HCT116 (cell line): ENCODE measurements around the gene CLDN20. TPM values are rescaled to one million over a fixed set of nuclear protein-coding genes. Genes with fewer than 3 reads are reported as not detected.
A peak's percentile ranks its signal among the peaks of the same experiment; 100 is the strongest.

Source experiments
- ATAC-seq: fragments of 200-7000 bp; cut with Tn5 transposase; 2 replicates; pipeline ENCODE4 v1.9.1; 2020; ENCODE audit warnings: mild to moderate bottlenecking, moderate library complexity
- BruUV-seq: library from RNA; stranded (reverse); fragments of 400-500 nt; replicated peaks from 2 replicates; lab custom pipeline; 2021; lab: Mats Ljungman, UMichigan
- CTCF ChIA-PET: fragments of 300-600 bp; sonication (Branson Sonifier 250); formaldehyde crosslinking; loops from one replicate; lab custom pipeline; 2021; ENCODE audit warnings: antibody characterized with exemption; lab: Charles Lee
- POLR2A ChIA-PET: fragments of 300-600, 350-600 bp; sonication (Branson Sonifier 250); formaldehyde crosslinking; loops from one replicate; lab custom pipeline; 2021; ENCODE audit warnings: antibody characterized with exemption; lab: Charles Lee
- RAD21 ChIA-PET, 2 experiments: fragments of 300-600 bp; sonication (Branson Sonifier 250); formaldehyde crosslinking; loops; one replicate each; lab custom pipeline; 2023; ENCODE audit warnings: low total read pairs in 2 of 2; ENCODE audit not compliant: uncharacterized antibody in 2 of 2, unreplicated experiment in 2 of 2, low non-redundant PET in 1 of 2; lab: Charles Lee
- DNase-seq: peaks from one replicate; pipeline ENCODE4 v3.0.0-alpha.2; 2010; ENCODE audit warnings: low read depth, low spot score
- H2AFZ ChIP-seq: fragments of 200-600 bp; shearing (Covaris generic), sonication (generic); 2 replicates; pipeline ENCODE4 v1.6.1; 2017; ENCODE audit warnings: low read depth, mixed run types, mixed read lengths, antibody characterized with exemption, low read length; ENCODE audit not compliant: poor library complexity, severe bottlenecking
- H3K27ac ChIP-seq: 2 replicates; pipeline ENCODE4 v1.5.1; 2012; ENCODE audit warnings: low read depth, low read length
- H3K27me3 ChIP-seq: fragments of 200-600 bp; sonication (generic); 2 replicates; pipeline ENCODE4 v1.6.1; 2016; ENCODE audit warnings: mixed run types, low read length, mixed read lengths; ENCODE audit not compliant: insufficient read depth
- H3K36me3 ChIP-seq, 2 experiments: fragments of 200-500 bp in 1 of 2; fragments of 200-600 bp in 1 of 2; sonication (Bioruptor generic) in 1 of 2; sonication (generic) in 1 of 2; 2 replicates each; pipeline versions ENCODE4 v1.5.1 to v1.6.1; 2014 to 2016; ENCODE audit warnings: low read length in 2 of 2, inconsistent platforms in 1 of 2, mixed read lengths in 1 of 2, mixed run types in 1 of 2; ENCODE audit not compliant: insufficient read depth in 2 of 2, control insufficient read depth in 1 of 2
- H3K4me1 ChIP-seq, 2 experiments: fragments of 200-600 bp in 1 of 2; sonication (generic) in 1 of 2; 2 replicates each; pipeline versions ENCODE4 v1.5.1 to v1.6.1; 2012 to 2017; ENCODE audit warnings: low read length in 2 of 2, inconsistent platforms in 1 of 2, mild to moderate bottlenecking in 1 of 2, mixed read lengths in 1 of 2, mixed run types in 1 of 2, moderate library complexity in 1 of 2; ENCODE audit not compliant: insufficient read depth in 2 of 2, control insufficient read depth in 1 of 2
- H3K4me2 ChIP-seq: fragments of 200-600 bp; sonication (generic); 2 replicates; pipeline ENCODE4 v1.6.1; 2017; ENCODE audit warnings: mixed run types, low read length, mixed read lengths
- H3K4me3 ChIP-seq, 2 experiments: fragments of 200-600 bp in 1 of 2; sonication (generic) in 1 of 2; replicated peaks in 1 of 2; 2 replicates each; pipeline ENCODE4 v1.5.1; 2011 to 2016; ENCODE audit warnings: low read length in 2 of 2, control low read depth in 1 of 2, low read depth in 1 of 2, mild to moderate bottlenecking in 1 of 2, mixed read lengths in 1 of 2, mixed run types in 1 of 2
- H3K79me2 ChIP-seq: fragments of 200-600 bp; sonication (generic); 2 replicates; pipeline ENCODE4 v1.6.1; 2017; ENCODE audit warnings: mild to moderate bottlenecking, mixed run types, low read length, moderate library complexity, mixed read lengths; ENCODE audit not compliant: insufficient read depth
- H3K9ac ChIP-seq: fragments of 200-600 bp; sonication (generic); 2 replicates; pipeline ENCODE4 v1.6.1; 2016; ENCODE audit warnings: low read length, mixed read lengths
- H3K9me2 ChIP-seq: fragments of 200-600 bp; sonication (generic), shearing (Covaris generic); 2 replicates; pipeline ENCODE4 v1.6.1; 2017; ENCODE audit warnings: mixed run types, mild to moderate bottlenecking, moderate library complexity; ENCODE audit not compliant: insufficient read depth
- H3K9me3 ChIP-seq, 2 experiments: fragments of 200-500 bp in 1 of 2; fragments of 200-600 bp in 1 of 2; sonication (Bioruptor generic) in 1 of 2; sonication (generic) in 1 of 2; 2 replicates each; pipeline ENCODE4 v1.6.1; 2014 to 2017; ENCODE audit warnings: low read length in 2 of 2, mixed read lengths in 2 of 2, inconsistent platforms in 1 of 2, low read depth in 1 of 2, mild to moderate bottlenecking in 1 of 2, mixed run types in 1 of 2, moderate library complexity in 1 of 2; ENCODE audit not compliant: control insufficient read depth in 1 of 2, insufficient read depth in 1 of 2
- H4K20me1 ChIP-seq: fragments of 200-600 bp; sonication (generic), shearing (Covaris generic); 2 replicates; pipeline ENCODE4 v1.6.1; 2017; ENCODE audit warnings: mixed run types, mild to moderate bottlenecking, moderate library complexity; ENCODE audit not compliant: insufficient read depth
- CEBPB ChIP-seq: IDR thresholded peaks from 2 replicates; pipeline ENCODE4 v1.6.1; 2012; ENCODE audit warnings: low read depth
- EGR1 ChIP-seq: IDR thresholded peaks from 2 replicates; pipeline ENCODE4 v1.6.1; 2012; ENCODE audit warnings: low read depth
- POLR2A ChIP-seq: IDR thresholded peaks from 2 replicates; pipeline ENCODE4 v1.7.0; 2011; ENCODE audit warnings: borderline replicate concordance; ENCODE audit not compliant: insufficient read depth, insufficient read length; ENCODE audit errors: extremely low read depth
- POLR2AphosphoS5 ChIP-seq: IDR thresholded peaks from 2 replicates; pipeline ENCODE4 v1.6.1; 2011; ENCODE audit warnings: mild to moderate bottlenecking, low read depth, low read length, moderate library complexity
- ZBTB33 ChIP-seq: IDR thresholded peaks from 2 replicates; pipeline ENCODE4 v1.6.1; 2011; ENCODE audit warnings: mild to moderate bottlenecking, low read length, moderate library complexity; ENCODE audit not compliant: insufficient replicate concordance; ENCODE audit errors: extremely low read depth
- ZFX ChIP-seq: fragments of 450-650 bp; IDR thresholded peaks from 2 replicates; pipeline ENCODE4 v1.6.1; 2017
- intact Hi-C: fragments of 100-400 bp; cut with micrococcal nuclease; formaldehyde crosslinking; loops from 2 replicates; pipeline ENCODE4 v1.10.0; 2022
- total RNA-seq: library from RNA; stranded (reverse); gene quantifications from one replicate; pipeline ENCODE4 v1.2.1, GENCODE V29; 2021; ENCODE audit not compliant: unreplicated experiment
- TF ChIP-seq, protein P1 (sequence below): IDR thresholded peaks from 2 replicates; pipeline ENCODE4 v1.6.1; 2012; ENCODE audit warnings: low read depth
- TF ChIP-seq, protein P2 (sequence below): IDR thresholded peaks from 2 replicates; pipeline ENCODE4 v1.6.1; 2012
- TF ChIP-seq, protein P3 (sequence below), 3 experiments: fragments of 200-600 bp in 1 of 3; sonication (generic) in 1 of 3; IDR thresholded peaks in 2 of 3; conservative IDR thresholded peaks in 1 of 3; 2 replicates each; pipeline ENCODE4 v1.5.1; 2012 to 2017; ENCODE audit warnings: low read depth in 2 of 3, low read length in 2 of 3, antibody characterized with exemption in 1 of 3, borderline replicate concordance in 1 of 3, control low read depth in 1 of 3, mild to moderate bottlenecking in 1 of 3, mixed read lengths in 1 of 3, mixed run types in 1 of 3, moderate library complexity in 1 of 3; ENCODE audit not compliant: insufficient read depth in 1 of 3

Gene CLDN20
- total RNA-seq, 1 experiment from 2014 or later = not detected

DNA sequence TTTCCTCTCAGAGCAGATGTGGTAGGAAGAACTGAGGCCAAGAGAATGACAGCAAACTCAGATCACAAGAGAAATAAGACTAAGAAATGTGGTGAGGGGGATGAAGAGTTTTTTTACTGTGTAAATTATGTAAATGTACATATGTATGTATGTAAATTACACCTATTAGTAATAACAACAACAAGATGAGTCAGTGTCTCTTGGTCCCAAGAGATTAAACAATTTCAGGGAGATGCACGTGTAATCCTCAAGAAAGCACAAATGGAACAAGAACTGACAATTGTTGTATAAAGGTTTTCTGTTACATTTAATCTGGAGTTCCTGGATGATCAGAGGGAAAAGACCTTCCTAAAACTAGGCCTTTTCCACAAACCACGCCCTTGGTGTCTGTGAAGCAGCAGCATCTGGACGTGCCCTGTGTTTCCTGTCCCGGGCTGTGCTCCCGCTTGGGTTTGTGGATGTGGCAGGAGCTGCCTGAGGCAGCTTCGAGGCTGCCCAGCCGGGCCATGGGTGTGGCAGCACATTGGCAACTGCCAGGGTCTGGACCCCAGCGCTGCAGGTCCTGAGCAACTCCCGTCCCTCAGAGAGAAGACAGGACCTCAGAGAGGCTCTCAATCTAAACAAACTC lies 994 bp downstream of the CLDN20 start (continued):
- TF ChIP-seq, protein P1, sequence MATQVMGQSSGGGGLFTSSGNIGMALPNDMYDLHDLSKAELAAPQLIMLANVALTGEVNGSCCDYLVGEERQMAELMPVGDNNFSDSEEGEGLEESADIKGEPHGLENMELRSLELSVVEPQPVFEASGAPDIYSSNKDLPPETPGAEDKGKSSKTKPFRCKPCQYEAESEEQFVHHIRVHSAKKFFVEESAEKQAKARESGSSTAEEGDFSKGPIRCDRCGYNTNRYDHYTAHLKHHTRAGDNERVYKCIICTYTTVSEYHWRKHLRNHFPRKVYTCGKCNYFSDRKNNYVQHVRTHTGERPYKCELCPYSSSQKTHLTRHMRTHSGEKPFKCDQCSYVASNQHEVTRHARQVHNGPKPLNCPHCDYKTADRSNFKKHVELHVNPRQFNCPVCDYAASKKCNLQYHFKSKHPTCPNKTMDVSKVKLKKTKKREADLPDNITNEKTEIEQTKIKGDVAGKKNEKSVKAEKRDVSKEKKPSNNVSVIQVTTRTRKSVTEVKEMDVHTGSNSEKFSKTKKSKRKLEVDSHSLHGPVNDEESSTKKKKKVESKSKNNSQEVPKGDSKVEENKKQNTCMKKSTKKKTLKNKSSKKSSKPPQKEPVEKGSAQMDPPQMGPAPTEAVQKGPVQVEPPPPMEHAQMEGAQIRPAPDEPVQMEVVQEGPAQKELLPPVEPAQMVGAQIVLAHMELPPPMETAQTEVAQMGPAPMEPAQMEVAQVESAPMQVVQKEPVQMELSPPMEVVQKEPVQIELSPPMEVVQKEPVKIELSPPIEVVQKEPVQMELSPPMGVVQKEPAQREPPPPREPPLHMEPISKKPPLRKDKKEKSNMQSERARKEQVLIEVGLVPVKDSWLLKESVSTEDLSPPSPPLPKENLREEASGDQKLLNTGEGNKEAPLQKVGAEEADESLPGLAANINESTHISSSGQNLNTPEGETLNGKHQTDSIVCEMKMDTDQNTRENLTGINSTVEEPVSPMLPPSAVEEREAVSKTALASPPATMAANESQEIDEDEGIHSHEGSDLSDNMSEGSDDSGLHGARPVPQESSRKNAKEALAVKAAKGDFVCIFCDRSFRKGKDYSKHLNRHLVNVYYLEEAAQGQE = no peak

- no peaks in the 10 kb centered on the region for H4K20me1 ChIP-seq
- H3K4me2 ChIP-seq = no peak overlapping the region
- intact Hi-C loops = no loop called here
- no peak overlapping the region for H3K9ac ChIP-seq
- ChIA-PET POLR2A (no interaction called here), CTCF (no interaction called here), RAD21 (no interaction called here)
- no peaks in the 10 kb centered on the region for H3K9me2 ChIP-seq
- H3K4me3 ChIP-seq = no peak overlapping the region
- peaks cover 0 to 3% of the 10 kb centered on the region in 2 experiments; a peak in 1 of 4 replicates for H3K4me1 ChIP-seq
- ATAC-seq (0 out of 2 replicates have a peak, but pooled peaks have one; percentile 44), DNase-seq (no peak)
- no peak for TF ChIP-seq ZFX
- TF ChIP-seq CEBPB = no peak
- TF ChIP-seq ZBTB33 = no peak
- TF ChIP-seq, protein P2, sequence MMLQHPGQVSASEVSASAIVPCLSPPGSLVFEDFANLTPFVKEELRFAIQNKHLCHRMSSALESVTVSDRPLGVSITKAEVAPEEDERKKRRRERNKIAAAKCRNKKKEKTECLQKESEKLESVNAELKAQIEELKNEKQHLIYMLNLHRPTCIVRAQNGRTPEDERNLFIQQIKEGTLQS = no peak
- no peak for TF ChIP-seq POLR2A
- TF ChIP-seq EGR1 = no peak
- TF ChIP-seq POLR2AphosphoS5 = no peak
- TF ChIP-seq, protein P3, sequence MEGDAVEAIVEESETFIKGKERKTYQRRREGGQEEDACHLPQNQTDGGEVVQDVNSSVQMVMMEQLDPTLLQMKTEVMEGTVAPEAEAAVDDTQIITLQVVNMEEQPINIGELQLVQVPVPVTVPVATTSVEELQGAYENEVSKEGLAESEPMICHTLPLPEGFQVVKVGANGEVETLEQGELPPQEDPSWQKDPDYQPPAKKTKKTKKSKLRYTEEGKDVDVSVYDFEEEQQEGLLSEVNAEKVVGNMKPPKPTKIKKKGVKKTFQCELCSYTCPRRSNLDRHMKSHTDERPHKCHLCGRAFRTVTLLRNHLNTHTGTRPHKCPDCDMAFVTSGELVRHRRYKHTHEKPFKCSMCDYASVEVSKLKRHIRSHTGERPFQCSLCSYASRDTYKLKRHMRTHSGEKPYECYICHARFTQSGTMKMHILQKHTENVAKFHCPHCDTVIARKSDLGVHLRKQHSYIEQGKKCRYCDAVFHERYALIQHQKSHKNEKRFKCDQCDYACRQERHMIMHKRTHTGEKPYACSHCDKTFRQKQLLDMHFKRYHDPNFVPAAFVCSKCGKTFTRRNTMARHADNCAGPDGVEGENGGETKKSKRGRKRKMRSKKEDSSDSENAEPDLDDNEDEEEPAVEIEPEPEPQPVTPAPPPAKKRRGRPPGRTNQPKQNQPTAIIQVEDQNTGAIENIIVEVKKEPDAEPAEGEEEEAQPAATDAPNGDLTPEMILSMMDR (IDR thresholded peaks at IDR 0.05 in 2 of 3, conservative IDR thresholded peaks at IDR 0.05 in 1 of 3; ENCODE audit: borderline replicate concordance in 1 of 3, insufficient read depth in 1 of 3, low read depth in 2 of 3, low read length in 2 of 3) = peak in 1 of 3 experiments; percentile 25; a peak in 1 of 6 replicates
- H2AFZ ChIP-seq = no peak overlapping the region
- H3K36me3 ChIP-seq = no peaks in the 10 kb centered on the region; a peak in 1 of 4 replicates
- no peak overlapping the region for H3K27ac ChIP-seq
- no peaks in the 10 kb centered on the region for H3K9me3 ChIP-seq
- H3K79me2 ChIP-seq = no peaks in the 10 kb centered on the region
- no TSS peak for BruUV-seq
- no peaks in the 10 kb centered on the region for H3K27me3 ChIP-seq
Measured at GRCh38 chr6:155265843-155266535, 2.2 kb downstream of the CLDN20 start.
